T-helper 1 cell (primary cell): ENCODE measurements around the gene TBC1D14.
A peak's percentile ranks its signal among the peaks of the same experiment; 100 is the strongest.
"Not testable (repeated sequence)": the region's sequence is repeated elsewhere in the genome, so short reads cannot be mapped to it uniquely, and the experiment has no call there.

Experiments used
- DNase-seq, 5 donors: peaks; one replicate each; pipeline ENCODE4 v3.0.0-alpha.2; 2012 to 2020

Gene TBC1D14

GRCh38 chr4:6974138-6974848 is 64.7 kb downstream of the TBC1D14 start:
- peak; percentile 60 to 74 (median 69) for DNase-seq

DNA sequence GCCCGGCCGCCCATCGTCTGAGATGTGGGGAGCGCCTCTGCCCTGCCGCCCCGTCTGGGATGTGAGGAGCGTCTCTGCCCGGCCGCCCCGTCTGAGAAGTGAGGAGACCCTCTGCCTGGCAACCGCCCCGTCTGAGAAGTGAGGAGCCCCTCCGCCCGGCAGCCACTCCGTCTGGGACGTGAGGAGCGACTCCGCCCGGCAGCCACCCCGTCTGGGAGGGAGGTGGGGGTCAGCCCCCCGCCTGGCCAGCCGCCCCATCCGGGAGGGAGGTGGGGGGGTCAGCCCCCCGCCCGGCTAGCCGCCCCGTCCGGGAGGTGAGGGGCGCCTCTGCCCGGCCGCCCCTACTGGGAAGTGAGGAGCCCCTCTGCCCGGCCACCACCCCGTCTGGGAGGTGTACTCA is 68.2 kb downstream of the TBC1D14 start:
- not testable (repeated sequence) for DNase-seq

GRCh38 chr4:6983544-6984142 is 74.0 kb downstream of the TBC1D14 start:
- no peak for DNase-seq

DNA sequence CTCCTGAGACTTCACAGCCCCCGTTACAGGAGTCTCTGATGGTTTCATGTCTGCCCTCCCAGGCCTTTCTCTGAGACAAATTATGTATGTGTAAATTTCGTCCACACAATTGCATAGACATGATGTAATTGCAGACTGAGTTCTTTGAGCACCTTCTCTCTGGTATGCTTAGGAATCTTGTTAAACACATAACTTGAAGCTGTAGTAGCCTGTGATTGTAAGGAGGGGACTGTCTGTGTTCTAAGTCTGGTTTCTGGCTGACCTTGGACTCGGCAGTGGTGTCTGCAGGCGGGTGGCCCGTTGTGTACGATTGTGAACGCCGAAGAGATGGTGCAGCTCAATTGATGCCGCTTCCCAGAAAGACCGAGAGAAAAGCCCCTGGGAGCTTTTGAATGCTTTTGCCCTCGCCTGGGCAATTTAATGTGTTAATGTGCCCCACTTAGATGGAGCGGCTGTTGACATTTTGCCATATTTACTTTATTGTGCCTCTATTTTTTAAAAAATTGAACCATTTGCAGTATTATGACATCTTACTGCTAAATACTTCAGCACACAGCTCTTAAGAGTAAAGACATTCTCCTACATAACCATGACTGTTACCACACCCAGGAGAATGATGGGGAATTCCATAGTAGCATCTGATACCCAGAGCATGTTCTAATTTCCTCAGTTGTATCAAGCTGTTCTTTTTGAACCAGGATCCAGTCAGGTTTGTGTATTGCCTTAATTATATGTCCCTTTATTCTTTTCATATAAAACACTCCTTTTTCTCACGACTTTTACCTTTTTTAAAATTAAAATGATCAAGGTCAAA is 75.2 kb downstream of the TBC1D14 start:
- DNase-seq: no peak

- DNase-seq: no peak
Observed at GRCh38 chr4:6986072-6986780, 76.6 kb downstream of the TBC1D14 start.

DNA sequence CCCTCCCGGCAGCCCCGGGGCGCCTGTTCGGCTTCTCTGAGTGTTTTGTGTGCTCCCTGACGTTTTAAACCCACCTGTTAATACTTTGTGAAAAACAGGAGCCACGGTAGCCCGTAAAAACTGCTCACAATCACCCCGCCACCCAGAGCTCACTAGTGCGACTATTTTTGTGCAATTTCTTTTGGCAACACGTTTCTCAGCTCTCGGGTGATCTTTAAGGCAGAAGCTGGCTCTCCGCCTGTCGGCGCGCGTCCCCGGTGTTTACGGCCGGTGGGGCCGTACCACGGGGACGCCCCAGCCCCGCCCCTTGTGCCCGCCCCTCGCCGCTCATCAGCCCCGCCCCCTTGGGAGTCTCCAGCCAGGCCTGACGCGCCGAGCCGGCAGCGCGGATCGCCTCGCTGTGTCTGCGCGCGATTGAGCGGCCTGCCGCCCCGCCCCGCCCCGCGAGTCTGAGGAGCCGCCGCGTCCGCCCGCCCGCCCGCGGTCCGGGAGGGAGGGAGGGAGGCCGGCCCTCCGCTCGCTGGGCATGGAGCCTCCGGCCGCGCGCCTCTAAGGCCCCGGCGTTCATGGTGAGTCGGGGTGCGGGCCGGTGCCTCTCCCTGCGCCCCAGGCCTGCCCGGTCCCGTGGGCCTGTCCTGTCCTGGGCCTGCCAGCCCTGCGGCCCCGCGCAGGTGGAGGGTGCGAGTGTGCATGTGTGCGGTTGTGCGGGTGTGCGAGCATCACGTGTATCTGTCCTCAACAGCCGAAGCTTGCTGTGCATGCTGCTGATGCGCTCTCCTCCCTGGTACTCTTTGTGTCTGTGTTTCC is 77.4 kb downstream of the TBC1D14 start:
- DNase-seq: peak; percentile 90 to 95 (median 92)

- DNase-seq: no peak
Observed at GRCh38 chr4:6987588-6987961, 77.9 kb downstream of the TBC1D14 start.

DNA sequence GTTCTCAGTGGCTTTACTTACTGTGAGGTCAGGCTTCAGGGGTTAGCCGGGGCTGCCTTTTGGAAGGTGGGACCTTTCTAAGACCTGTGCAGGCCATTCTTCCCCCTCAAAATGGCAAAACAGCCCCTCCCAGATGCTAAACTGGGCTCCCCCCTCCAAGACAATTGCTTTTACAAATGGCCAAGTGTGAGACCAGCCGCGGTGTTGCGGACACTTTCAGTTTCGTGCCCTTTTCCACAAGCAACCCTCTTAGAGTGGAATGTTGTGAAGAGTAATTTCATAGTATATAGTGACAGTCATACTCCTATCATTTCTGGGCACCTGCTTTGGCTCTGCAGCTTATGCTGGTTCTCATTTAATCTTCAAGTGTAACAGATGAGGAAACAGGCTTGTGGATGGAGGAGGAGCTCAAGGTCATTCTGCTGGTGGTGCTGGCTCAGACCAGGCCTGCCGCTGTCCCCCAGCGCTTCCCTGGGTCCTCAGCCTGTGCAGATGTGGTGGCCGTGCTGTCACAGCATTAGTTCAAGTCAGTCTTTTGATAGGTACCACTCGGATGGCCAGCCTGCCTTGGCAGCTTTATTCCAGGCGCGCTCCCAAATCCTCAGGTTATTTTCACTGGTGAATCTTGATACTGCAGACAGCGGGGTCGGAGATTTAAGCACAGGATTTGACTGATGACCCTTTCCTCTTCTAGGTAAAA is 78.5 kb downstream of the TBC1D14 start:
- DNase-seq: no peak

DNA sequence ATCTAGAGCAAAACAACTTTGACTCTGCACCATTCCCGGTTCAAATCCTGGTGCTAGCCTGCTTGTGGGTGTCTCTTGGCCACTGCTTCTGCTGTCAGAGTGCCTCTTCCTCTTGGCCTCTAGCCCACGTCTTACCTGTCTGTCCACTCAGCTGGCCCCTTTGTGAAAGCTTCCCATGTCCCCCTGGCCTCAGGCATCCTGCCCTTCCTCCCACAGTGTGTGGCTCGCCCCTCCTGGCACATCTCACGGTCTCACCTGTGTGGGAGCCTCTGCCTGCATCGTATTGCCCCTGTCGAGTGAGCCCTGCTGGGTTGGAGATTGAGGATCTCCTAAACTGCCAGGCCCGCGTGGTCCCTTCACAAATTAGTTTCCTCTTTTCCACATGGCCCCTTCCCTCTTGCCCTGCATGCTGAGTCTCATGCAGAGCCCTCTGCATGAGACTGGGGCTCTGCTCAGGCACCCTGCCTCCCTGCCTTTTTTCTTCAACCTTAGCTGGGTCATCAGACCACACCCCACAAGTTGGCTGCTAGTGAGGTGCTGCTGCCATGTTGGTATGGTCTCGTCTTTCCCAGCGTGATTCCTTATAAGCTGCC is 79.8 kb downstream of the TBC1D14 start:
- DNase-seq: no peak

GRCh38 chr4:6990661-6991060 is 81.0 kb downstream of the TBC1D14 start:
- no peak for DNase-seq

DNA sequence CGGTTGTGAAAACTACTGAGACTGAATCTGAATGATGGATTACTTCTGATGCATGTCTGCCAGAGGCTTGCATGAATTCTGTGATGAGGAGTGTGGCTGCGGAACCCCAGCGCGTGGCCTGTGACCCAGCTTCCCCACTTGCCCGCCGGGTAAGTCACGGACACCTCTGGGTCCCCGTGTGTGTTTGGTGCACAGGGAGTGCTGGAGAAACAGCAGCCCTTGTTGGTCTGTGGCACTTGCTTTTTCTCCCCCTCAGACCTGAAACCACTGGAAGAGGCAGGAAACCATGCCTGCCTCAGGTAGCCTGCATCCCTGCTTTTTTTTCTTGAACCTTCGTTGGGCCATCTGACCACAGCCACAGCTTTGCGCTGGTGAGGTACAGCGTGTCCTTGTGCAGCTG is 81.6 kb downstream of the TBC1D14 start:
- DNase-seq: no peak

GRCh38 chr4:6991771-6992557 is 82.3 kb downstream of the TBC1D14 start:
- DNase-seq: no peak

GRCh38 chr4:6992728-6993677 is 83.4 kb downstream of the TBC1D14 start:
- DNase-seq: no peak

DNA sequence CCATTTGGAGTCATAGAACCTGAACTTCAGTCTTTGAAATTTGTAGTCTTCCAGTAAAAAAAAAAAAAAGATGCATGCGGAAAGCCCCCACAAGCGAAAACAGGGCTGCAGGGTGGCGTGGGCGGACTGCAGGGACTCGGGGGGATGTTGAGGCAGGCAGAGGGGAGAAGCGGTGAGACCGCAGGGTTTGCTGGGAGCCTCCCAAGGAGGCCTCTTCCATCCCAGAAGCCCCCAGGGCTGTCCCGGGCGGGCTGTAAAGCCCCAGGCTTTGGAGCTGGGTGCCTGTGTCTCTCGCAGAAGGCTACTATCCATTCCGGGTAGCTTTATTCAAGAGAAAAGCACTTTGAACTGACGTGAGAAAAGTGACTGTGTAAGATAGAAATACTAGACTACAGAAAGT is 86.9 kb downstream of the TBC1D14 start:
- no peak for DNase-seq

DNA sequence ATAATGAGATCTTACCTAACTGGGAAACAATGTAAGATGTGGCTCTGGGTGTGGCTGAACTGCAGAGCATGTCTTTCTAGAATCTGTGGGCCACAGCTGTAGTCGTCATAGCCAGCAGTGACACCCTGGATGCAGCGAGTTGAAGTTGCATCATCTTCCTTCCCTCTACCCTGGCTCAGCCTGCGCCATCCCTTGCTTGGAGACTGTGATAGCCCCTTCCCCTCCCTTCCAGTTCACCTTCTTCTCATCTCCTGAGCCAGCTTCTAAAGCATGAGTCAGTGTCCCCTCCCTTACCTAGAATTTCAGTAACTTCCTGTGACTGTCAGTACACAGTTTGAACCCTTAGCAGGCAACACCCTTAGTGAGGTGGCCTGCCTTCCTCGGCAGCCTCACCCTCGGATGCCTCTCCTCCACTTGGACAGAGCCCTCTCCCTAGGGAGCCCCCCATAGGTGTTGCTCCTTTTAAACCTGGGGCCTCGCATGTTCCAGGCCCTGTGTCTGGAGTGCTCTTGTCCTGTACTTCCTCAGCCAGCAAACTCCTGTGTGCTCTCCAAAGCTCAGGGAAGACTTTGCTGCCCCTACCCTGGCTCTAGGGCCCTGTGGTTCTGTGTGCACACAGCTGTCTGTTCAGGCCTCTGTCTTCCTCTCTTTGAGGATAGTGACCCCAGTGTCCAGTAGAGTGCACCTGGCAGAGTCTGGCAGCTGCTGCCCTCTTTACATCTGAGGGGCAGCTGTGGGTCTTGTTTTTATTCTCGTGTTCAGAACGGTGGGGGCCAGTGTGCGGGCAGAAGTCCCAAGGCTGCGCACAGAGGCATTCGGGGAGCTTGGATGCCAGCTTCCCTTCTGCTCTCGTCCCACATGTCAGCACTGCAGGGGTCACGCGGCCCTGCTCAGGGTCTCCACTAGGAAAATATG is 89.8 kb downstream of the TBC1D14 start:
- DNase-seq: peak in 1 of 5 donors; percentile 94

- no peak for DNase-seq
Observed at GRCh38 chr4:7000421-7001176, 91.0 kb downstream of the TBC1D14 start.

DNA sequence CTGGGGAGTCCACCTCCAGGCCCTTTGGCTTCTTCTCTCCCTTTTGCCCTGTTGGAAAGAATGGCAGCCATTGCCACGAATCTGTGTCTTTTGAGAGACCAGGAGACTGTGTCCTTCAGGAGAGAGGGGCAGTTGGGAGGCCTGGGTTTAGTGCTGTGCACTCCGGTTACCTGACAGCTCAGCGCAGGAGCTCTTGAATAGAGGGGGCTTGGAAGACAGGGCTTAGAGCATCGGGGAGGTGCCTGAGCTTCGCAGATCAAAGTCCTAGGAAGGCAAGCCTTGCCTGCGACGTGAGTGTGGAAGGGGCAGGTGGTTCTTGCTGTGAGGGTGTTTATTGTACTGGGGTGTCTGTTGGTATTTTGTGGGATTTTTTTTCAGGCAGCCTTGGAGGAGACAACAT is 91.6 kb downstream of the TBC1D14 start:
- no peak for DNase-seq
